GM19438 (cell line): ENCODE results near the gene PARP16.
"Not testable (repeated sequence)": the region's sequence is repeated elsewhere in the genome, so short reads cannot be mapped to it uniquely, and the experiment has no call there.

ENCODE experiments used
- ATAC-seq: cut with Tn5 transposase; IDR thresholded peaks from one replicate; pipeline ENCODE4 v1.9.1; 2021; ENCODE audit warnings: low read depth; ENCODE audit not compliant: unreplicated experiment

The PARP16 gene

DNA sequence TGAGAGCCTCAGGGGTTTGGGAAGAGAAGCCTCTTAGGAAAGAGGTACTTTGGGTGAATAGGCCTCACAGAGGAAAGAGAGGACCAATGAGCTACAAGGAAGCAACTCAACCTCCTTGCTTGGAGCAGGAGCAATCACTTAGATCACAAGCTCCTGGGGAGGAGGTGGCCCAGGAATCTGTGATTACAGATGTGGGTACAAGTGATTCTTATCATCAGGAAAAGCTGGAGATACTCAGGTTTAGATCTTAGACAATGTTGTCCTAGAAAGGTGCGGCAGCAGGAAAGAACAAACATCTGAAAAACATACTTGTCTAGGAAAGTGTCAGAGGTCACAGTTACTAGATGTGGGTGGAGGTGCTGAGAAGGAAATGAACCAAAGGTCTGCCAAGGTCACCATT lies 8.2 kb downstream of the PARP16 start:
- ATAC-seq: no peak

DNA sequence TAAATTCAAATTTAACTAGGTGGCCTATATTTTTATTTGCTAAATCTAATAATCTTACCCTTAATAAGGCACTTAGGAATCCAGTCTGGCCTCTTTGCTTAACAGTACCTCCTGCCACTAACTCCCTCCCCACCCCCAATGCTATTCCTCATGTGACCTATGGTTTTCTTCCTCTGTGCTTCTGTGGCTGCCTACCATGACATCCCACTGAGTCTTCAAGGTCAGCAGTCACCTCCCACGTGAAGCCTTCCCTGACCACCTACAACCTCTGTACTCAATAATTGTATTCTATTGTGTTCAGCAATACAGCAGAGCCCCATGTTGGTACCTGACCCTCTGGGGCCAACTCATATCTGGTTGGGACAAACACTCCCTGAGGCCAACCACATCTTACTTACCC lies 9.7 kb downstream of the PARP16 start:
- ATAC-seq: no peak

DNA sequence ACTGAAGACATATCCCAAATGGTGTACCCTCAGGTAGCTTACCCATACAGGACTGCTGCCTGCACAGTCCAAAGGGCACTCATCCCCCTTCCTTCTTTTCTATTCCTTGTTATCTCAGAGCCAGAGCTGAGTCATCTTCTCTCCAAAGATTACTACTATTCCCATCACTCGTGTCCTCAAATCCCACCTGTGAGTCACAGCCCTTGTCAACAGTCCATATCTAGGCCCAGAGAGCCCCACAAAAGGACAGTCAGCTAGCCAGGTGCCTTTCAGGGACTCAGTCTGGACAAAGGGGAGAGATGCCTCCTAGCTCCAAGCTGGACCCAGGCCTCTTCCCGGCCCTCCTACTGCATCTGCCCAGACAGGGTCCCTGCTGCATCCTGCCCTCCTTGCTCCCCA lies 11.0 kb downstream of the PARP16 start:
- no peak for ATAC-seq

DNA sequence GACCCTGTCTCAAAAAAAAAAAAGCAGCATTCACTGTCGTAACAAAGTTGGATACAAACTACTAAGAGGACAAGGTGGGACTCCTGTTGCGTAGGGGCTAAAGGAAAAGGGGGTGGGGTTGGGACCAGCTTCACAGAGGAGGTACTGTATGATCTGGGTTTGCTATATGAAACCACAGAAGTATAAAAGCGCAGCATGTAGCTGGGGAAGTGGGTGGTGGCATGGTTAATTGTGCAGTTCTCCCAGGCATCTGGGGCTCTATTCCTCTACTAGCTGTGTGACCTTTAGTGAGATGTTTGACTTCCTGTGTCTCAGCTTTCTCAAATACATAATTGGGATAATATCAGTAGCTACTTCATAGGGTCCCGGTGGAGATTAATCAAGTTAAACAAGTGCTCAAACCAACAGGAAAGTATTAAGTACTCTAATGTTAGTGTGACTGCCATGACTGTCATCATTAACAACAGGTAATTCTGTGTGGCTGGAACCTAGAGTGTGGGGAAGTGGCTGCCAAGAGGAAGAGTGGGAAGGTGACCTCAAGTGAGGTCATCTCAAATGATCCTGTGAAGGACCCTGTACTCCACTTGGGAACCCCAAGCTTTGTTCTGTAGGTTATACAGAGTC lies 11.5 kb downstream of the PARP16 start:
- ATAC-seq: no peak

DNA sequence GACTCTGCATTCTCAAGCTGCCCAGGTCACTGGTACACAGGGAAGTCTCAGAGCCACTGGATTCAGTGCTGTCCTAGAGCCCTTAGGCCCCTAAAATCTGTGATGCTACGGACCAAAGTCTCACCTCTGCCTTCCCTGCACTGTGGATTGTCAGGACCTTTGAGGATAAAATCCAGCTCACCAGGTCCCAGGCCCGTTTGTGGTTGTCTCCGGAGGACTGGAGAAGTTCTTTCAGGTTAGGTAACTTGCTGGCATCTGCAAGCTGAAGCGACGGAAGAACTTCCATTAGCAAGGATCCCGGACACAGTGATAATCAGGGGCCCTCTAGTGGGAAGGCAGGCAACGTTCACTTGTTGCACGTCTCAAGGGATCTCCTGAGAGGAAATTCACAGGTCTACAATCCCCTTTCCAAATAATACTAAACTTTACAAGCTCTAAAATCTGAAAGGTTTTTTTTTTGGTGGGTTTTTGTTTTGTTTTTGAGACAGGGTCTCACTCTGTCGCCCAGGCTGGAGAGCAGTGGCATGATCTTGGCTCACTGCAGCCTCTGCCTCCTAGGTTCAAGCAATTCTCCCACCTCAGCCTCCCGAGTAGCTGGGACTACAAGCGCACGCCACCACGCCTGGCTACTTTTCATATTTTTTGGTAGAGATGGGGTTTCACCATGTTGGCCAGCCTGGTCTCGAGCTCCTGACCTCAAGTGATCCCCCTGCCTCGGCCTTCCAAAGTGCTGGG lies 15.7 kb downstream of the PARP16 start:
- not testable (repeated sequence) for ATAC-seq

DNA sequence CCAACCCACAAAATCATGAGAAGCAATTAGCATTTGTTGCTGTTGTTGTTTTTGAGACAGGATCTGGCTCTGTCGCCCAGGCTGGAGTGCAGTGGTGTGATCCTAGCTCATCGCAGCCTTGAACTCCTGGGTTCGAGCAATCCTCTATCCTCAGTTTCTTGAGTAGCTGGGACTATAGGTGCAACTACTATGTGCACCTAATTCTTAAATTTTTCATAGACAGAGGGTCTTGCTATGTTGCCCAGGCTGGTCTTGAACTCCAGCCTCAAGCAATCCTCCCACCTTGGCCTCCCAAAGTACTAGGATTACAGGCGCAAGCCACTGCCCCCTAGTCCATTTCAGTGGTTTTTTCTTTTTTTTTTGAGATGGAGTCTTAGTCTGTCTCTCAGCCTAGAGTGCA lies 18.3 kb downstream of the PARP16 start:
- no peak for ATAC-seq

DNA sequence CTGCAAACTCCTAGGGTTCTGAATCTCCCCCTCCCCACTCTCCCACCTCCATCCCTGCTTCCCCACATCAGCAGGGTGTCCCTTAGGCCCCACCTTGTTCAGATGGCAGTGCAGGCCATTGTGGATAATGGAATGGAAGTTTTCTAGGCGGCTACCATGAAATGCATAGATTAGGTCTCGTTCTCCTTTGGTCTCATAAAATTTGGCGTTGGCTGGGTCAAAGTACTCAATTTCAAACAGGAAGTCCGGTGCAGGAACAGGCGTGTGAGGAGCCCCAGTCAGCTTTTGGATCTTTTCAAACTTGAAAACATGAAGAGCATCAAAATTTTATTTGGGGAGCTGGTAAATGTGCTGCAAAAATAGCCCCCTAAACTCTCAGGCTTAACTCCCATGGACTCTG lies 20.2 kb downstream of the PARP16 start:
- ATAC-seq: no peak

DNA sequence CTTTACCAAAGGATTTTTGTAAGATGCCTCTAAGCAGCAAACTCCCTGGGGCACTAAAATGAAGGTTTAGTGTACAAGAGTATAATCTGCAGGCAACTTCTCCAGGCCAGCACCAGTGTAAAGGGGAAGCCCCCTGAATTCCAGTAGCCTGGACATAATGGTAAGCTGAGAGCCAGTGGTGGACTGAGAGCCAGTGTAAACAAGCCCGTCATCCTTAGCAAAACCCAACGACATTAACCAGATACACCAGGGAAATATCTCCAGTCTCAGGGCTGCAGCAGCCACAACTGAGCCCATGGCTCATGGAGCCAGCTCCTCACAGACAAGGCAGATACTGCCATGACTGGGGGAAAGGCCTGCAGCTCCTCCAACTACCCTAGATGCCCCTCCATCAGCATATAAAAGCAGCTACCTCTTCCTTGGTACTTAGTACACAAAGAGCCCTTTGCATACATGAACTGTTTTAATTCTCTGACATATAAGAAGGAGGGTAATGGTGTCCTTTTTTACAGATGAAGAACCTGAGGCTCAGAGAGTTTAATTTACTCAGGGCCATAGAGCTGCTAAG lies 21.7 kb downstream of the PARP16 start:
- no peak for ATAC-seq

DNA sequence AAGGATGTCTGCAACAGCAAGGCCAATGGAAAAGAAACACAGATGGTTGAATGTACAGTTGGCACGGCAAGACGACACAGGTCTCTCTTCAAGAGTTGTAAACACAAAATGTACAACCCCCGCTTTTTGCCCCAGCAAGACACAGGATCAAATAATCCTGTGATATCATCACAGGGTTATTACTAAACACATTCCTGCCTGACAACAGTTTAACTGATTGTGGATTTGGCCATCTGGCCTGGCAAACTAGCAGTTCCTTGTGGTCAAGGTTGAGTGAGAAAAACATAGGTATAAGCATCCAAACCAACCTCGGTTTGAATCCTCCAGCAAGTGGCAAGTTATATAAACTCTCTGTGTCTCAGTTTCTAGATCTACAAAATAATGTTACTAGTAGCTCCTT lies 23.4 kb downstream of the PARP16 start:
- ATAC-seq: no peak

DNA sequence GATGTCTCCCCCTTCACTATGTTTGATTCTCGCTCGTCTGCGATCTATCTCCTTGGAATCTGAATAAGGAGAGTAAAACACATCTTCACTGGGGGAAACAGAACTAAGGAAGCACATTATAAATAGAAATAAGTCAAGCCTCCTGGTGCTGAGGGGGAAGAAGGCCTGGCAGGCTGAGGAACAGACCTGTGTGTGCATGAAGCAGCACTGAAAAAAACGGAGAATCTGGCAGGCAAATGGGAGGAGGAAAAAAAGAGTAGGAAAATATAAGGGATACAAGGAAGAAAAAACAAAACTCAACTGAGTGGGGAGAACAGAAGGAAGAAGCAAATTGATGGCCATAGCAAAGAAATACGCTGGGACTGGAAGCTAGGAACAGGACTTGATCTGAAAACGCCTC lies 25.7 kb downstream of the PARP16 start:
- no peak for ATAC-seq

DNA sequence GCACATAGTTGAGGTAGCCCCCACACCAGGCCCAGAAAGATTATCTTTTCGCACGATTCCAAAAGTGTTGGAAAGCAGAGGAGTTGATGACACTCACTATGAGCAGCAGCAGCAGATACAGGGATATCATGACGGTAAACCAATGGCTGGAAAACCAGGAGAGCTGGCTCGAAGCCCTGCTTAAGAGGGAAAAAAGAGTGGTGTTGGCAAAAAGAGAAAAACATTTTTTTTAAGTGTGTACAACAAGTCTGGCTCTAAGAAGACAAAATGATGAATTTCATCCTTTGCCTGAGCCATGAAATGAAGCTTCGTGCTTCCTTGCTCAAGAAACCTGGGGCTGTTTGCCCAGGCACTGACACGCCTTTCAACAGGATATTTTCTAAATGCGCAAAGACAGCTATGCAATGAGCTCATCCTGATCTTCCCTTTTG lies 27.3 kb downstream of the PARP16 start:
- no peak for ATAC-seq

DNA sequence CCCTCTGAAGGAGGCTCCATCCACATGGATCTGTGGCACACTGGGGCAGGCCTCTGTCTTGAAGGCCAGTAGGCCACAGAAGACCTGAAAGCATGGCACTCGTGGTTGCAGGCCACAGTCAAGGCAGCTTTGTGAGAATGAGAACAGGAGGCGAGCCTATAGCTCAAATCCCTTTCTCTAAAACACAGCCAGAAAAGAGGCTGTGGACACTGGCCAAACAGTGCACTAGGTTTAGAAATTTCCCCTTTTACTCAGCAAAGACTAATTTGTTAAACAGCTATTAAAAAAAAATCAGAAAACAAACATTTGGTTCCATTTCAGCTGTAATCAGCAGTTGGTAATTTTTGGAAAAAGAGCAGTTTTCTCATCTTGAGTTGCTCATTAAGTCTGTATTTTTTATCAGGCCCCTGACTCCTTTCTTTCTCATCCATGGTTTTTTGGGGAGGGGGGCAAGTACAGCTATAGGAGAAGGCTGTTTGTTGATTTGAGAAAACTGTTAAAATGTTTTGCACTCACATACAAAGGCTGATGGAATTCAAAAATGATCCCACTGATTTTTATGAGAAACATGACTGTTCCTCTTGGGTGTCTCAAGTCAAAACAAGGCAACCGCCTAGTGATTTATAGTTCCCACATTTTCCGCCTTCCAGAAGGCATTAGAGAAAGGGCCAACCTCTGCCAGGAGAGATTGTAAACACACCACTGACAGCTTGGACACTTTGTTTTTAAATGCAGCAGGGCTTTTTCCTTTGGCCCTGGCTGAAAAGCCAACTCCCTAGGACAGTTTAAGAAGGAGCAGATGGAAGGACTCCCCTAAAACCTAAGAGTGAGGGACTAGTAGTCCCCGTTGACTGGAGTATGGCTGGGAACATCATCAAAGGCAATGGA lies 28.1 kb downstream of the PARP16 start:
- ATAC-seq: no peak

DNA sequence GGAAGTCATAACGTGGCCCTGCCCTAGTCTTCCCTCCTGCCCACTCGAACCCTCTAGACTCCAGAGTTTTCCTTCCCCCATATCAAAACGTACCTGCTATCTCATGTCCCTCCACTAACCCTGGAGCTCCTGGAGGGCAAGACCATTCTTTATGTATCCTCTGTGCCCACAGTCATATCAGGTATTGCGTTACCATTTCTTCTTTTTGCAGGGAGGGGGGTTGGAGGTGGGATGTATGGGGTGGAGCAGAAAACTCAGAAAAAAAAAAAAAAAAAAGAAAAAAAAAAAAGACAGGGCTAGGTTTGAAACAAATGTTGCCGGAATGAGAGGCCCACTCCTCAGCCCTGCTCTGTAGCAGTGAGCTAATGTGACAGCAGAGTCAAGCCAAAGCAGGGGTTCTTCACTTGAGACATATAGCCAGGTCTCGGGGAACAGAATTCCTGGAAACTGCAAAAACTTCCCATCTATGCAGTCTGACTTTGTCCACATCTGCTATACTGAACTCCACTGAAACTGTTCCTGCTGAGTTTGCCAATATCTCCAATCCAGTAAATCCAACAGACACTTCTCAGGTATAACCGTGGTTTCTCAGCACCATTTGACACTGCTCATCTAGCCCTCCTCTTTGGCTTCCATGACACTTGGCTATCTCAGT lies 31.1 kb downstream of the PARP16 start:
- ATAC-seq: no peak

DNA sequence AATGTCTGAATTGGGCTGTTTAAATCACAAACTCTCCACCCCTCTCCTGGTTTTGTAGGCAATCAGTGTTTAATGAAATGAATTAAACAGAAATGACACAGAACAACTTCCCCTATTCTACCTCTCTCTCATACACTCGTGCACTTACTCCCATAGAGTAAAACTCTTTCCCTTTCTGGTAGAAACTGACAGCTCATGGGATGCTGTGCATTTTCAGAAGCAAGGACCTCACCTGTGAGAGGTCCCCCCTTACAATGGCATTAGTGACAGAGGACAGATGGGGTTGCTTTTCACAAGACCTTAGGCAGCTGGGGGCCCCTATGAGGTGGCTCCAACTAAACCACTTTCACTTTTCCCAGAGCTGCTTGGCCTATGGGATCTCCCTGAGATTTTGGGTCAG lies 31.9 kb downstream of the PARP16 start:
- no peak for ATAC-seq

DNA sequence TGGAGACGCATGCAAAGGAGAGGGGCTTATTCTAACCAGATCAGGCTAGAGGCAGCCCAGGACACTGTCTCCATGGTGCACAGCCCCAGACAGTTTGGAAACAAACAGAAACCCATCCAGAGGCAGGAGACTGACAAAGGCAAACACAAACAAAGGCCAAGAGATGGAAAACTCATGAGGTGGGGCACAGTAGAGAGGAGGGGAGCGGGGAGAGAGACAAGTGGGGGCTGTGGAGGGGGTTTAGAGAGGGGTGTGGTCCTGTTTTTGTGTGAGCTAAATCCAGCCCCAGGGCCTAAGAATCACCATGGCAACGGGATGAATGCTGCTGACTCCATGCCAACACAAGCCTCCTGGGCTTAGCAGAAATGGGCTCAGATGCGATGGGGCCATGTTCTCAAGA lies 32.3 kb downstream of the PARP16 start:
- no peak for ATAC-seq

DNA sequence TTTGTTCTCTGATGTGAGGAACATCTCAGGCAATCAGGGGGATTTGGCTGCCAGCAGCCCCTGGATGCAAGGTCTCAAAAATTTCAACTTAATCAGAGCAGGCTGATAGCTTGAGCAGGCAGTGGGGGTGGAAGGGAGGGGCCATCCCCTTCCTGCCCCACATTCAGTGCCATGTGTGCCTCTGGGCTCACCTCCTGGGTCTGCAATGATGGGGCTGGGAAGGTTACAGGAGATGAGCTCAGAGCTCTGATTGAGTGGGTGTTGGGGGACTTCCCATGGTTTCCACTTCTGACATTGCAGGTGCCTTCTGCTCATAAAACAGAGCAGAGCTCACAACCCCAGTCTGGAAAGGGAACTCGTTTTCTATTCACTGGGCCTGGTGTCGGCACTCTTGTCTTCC lies 37.0 kb downstream of the PARP16 start:
- no peak for ATAC-seq

DNA sequence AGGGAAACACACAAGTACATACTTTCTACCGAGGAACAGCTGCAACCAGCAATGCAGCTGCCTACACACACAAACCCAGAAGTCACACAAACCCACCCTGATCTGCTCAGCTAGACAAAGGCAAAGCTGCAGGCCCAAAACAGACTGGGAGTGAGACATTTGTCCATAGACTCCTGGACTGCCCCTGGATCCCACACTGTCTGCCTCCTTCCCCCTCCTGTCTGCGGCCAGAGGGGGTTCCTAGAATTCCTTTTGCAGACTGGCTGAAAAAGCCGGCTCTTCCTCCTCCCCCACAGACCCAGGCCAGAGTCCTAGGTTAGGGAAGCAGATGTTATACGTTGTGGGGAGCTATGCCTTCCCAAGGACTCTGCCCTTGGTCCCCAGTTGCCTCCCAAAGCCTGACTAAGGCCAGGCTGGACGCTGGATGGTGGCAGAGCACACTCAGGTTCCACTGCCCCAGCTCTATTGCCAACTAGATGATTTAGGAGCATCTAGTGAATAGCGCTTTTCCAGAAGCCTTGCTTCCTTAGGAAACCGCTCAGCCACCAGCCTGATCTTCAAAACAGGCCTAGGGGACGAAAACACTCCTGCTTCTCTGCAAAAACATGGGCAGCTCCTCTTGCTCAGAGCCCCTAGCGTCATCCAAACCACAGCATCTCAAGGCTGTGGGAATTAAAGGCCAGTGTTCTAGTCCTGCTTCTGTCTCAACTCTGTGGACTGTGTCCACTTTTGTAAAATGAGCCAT lies 38.0 kb downstream of the PARP16 start:
- ATAC-seq: no peak

DNA sequence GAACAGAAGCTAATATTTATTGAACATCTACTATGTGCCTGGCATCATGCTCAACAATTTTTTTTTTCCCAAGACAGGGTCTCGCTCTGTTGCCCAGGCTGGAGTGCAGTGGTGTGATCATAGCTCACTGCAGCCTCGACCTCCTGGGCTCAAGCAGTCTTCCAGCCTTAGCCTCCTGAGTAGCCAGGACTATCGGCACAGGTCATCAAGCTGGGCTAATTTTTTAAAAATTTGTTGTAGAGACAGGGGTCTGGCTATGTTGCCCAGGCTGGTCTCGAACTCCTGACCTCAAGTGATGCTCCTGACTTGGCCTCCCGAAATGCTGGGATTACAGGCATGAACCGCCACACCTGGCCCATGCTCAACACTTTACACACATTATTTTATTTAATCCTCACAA lies 39.7 kb downstream of the PARP16 start:
- ATAC-seq: no peak

DNA sequence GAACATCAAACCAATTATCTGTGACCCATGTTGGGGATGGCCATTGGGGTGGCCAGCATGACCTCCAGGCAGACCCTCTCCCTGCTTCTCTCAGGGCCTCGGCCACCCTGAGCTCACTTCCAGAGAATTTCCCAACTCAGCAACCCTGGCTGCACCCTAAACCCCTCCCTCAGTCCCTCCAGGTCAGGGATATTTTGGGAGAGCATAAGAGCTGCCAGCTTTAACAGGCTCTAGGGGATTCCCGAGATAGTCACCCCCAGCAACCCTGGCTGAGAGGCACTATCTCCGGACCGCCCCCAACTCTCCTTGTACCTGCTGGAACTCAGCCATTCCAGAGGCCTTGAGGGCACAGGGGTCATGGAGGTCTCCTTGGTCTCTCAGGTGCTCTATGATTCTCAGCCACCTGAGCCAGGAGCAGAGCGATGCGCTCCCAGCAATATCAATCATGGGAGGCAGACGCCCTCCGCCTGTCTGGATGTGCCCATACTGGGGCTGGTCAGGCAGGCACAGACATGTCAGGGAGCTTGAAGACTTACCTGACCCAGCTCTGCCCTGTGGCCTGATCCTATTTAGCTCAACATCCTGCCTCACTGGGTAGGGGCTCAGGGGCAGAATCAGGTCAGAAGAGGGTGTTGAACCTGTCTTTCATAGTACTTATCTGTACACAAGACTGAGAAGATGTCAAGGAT lies 40.5 kb downstream of the PARP16 start:
- no peak for ATAC-seq
